HG03280 (cell line): ENCODE measurements around the gene SEMA4D.

Experiments
- ATAC-seq: cut with Tn5 transposase; IDR thresholded peaks from one replicate; pipeline ENCODE4 v1.9.1; 2021; ENCODE audit warnings: mild to moderate bottlenecking, moderate library complexity; ENCODE audit not compliant: unreplicated experiment

The SEMA4D gene

DNA sequence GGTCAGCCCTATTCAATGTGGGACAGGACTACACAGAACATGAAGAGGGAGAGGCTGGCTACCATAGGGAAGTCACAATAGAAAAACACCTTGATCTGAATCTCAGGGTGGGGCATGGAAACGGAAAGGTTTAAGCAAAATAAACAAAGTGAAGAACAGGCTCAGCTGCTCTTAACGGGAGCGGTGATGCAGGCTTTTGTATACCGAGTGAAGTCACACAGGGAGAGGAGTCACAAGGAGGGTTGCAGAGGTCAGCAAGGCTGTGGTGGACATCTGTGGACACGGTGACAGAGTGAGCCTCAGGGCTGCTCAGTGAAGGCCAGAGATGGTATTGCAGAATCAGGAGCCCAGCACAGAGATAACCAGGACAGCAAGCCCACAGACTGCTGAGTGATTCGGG is 30.6 kb upstream of the SEMA4D start:
- no peak for ATAC-seq

DNA sequence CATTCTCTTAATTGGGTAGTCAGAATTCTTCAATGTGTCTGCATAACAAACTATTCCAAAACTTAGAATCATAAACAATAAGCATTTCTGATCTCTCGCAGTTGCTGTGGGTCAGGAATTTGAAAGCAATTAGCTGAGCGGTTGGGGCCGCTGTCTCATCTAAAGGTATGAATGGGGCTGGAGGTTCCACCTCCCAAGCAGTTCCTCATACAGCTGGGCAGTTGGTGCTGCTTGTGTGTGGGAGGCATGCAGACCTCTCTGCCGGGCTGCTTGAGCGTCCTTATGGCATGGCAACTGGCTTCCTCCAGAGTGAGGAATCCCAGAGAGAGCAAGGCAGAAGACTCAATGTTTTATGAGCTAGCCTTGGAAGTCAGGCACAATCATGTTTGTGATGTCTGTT is 30.2 kb upstream of the SEMA4D start:
- no peak for ATAC-seq

DNA sequence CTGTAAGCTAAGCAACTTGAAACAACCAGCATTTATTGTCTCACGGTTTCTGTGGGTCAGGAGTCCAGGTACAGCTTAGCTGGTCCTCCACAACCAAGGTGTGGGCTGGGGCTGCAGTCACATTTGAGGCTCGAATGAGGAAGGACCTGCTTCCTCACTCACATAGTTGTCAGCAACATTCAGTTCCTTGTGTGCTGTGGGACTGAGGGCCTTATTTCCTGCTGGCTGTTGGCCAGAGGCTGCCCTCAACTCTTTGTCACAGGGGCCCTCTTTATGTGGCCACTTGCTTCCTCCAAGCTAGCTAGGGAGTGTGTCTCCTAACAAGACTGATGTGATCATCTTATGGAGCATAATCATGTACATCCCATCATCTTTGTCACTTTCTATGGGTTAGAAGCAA is 29.2 kb upstream of the SEMA4D start:
- no peak for ATAC-seq

DNA sequence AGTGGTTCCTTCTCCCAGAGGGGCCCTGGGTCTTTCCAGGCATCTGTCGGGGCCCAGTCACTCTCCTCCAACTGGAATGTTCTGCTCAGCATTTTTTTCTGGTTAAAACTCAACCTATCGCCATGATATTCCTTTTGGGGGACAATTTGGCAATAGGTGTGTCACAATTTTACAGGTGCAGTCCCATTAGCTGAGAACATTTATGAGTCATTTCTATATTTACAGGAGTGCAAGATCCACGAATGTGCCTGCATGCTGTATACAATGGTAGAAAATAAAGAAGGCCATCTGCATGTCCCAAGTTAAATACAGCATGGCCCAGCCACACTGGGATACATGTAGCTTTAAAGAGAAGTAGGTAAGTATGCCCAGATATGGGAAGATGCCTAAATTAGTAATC is 28.8 kb upstream of the SEMA4D start:
- ATAC-seq = no peak

DNA sequence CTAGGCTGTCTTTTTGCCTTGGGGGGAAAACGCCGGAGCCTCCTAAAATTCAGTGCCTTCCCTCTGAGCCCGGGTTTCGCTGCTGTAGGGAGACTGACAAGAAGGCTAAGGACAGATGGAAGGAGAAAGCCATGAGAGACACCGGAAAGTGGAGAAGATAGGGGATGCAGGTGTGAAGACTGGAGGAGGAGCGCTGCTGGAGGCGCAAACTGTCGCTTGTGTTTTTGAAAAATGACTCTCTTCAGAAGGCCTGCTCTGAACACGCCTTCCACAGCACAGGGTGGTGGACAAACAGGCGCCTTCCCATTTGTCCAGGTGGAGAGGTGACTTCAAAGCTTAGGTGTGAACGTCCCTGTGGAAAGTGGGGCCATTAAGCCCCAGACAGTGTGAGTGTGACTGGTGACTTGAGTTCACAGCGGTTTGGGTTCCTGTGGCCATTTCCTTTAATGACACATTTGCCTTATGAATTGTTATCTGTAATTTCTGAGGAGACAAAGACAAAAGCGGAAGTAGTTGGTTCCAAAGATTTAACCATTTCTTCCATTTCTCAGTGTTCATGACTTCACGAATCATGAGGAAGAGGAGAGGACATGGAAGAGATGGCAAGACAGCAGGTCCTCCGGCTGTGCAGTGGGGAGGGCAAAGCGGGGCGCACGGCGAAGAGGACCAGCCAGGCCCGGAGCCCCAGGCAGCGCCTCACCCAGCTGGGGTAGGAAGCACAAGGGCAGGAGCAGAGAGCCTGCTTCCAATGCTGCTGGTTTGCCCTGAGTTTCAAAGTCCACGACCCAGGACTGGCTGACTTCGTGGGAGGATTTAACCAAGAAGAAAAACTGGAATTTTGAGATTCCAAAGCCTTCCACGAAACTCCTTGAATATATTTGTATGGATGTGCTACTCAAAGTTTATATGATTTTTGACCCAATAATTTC is 27.8 kb upstream of the SEMA4D start:
- no peak for ATAC-seq

DNA sequence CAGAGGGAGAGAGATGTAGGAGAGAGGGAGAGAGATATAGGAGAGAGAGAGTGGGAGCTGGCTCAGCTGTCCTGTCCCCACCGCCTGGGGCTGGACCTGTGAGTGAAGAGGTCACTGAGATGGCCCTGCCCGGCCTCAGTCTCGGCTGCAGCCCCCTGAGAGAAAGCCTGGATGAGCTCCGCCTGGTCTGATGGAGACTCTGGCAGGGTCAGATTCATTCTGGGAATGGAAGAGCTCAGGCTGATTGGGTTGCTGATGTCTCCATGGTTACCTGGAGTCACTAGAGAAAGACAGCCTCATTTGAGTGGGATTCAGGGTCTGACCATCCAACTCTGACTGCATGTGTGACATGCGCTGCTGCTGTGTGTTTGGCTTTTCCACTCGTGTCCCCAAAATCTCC is 27.1 kb upstream of the SEMA4D start:
- no peak for ATAC-seq

DNA sequence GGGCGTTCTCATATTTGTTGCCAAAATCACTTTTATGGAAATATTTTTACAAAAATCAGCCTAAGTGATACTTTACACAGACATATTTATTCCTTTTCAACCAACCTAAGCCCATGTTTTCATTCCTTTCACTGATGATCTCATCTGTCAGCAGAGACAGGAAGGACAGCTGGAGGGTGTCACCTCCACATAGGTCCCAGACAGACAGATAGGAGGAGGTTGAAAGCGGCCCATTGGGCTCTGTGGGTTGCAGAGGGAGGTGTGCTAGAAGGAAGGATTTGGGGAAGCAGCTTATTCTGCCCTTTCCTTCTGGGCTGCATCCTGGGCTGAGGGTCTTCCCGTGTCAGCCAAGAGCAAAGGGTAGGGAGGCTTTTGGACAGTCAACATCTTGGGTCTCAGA is 26.0 kb upstream of the SEMA4D start:
- no peak for ATAC-seq

DNA sequence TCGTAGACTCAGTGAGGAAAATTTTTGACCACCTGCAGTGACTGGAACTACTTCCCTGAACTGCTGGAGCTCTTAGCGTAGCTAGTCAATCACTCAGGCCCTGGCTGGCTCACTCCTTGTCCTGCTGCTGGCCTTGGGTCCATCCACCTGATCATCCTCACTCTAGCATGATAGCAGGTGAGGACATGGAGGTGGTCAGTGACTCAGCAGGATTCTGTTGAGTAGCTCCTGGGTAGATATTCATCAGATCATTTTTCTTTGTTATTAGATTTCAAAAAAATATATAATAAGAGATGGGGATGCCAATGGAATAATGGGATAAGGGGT is 25.0 kb upstream of the SEMA4D start:
- peak; percentile 6 for ATAC-seq

DNA sequence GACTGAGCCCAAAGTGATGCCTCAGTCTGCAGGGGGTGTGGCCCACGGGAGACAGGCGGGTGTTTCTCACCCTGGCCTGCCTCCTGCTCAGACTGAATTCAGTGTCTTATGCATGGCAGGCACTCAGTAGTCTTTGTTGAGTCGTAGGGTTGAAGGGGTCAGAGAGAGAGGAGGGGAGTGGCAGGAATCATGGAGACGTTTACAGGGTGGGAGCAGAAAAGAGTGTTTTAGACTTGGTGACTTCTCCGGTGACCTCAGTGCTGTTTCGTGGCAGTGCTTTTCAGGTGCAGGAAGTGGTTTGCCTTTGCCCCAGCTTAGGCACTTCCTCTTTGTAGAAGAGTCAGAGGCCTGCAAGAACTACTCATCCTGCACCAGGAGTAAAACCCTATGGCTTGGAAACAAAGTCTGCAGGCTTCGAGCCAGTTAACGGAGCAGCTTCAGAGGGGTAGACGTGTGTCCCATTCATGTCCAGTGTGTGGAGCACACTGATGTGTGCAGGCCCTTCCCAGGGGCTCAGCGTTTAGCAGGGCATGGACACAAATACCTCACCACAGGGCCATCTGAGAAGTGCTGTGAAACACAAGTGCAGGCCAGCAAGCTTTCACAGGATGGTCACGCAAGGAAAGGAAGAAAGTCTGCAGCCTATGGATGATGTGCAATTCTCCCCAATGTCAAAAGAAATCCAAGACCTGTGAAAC is 24.5 kb upstream of the SEMA4D start:
- peak; percentile 92 for ATAC-seq

DNA sequence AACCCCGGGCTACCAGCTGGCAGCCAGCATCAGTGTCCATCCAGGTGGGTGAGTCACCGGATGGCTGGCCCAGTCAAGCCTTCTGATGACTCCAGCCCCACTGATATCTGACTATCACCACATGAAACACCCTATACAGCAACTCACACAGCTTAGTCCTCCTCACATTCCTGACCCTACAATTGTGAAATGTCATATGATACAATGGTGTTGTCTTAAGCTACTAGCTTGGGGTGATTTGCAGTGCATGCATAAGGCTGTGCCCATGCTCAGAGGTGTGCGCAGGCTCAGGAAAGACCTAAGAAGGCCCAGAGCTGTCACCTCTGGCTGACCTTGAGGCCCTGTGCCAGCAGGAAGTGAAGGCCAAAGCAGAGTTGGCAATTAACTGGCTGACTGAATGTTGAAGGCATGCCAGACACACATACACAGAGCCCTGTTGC is 21.5 kb upstream of the SEMA4D start:
- ATAC-seq = no peak

DNA sequence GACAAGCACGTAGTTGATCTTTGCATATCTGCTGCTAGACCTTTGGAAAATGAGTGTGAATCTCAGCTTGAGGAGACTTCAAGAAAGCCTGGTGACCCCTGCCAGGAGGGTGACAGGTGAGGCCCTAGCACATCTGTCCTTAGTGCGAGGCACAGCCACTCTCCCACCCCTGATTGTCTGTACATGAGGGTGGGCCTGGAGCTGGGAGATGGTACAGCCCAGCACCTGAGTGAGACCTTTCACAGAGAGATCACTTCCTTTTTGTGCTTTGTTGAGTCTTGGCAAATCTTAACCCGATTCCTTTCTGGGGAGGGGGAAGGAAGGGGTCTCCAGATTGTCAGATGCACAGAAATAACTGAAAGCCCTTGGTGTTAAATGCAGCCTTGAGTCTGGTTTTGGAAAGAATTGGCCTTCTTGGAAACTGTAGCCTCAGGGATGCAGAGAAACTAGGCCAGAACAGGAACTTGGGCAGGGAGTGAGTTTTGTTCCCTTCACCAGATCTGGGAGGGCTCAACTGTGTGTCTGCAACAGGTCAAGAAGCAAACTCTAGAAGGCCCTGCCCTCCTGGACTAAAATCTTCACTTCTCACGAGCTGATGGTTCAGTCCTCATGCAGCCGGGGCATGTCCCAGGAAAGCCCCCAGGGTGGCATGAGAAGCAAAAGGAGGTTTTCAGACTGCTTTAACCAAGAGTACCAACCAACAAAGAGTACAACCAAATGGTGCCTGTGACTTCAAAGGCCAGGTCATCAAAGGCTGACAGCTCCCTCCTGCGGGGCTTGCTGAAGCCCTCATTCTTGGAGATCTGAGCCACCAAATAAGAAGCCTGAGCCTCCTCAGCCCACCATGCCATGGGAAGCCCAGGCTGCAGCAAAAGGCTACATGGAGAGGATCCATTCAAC is 20.8 kb upstream of the SEMA4D start:
- no peak for ATAC-seq

DNA sequence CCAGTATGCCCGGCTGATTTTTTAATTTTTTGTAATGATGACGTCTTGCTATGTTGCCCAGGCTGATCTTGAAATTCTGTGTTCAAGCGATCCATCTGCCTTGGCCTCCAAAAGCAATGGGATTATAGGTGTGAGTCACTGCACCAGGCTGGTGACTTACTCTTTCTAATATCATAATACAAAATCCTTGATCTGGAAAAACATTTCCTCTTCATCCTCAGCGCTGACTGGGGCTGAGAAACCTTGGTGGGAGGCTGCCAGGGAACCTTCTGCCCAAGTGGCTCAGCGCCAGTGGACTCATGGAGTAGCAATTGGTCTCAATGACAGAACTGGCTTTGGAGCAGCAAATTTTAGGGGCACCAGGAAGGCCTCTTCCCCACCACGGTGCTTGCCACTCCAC is 17.5 kb upstream of the SEMA4D start:
- no peak for ATAC-seq

DNA sequence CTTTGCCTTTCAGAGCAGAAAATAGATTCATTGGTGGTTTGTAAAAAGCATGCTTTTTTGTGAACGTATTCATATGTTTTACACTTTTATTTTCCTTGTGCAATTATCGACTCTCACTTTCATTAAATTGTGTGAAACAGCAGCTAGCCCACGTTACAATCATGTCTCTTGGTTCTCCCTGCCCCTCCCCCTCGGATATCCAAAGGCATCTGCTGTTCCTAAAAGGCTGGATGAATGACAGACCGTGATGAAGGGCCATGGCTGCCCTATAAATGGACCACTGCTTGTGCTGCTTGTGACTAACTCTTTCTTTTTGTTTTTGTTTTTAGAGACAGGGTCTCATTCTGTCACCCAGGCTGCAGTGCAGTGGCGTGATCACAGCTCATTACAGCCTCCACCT is 17.0 kb upstream of the SEMA4D start:
- ATAC-seq = no peak

DNA sequence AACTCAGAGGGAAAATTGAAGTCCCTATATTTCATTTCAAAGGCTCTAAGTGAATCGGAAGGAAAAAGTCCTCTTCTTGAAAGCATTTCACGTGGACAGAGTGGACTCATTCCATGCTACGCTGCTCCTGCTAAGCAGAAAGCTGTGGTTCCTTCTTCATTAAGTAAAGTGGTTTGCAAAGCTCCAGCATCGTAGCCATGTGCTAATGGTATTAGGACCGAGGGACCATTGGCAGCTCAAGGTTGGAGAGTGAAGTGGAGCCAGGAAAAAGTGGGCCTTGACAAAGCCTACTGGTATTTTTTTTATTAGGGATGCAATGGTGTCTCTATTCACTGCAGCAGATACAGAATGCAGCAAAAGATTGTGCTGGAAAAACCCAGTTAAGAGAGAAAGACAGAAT is 16.4 kb upstream of the SEMA4D start:
- no peak for ATAC-seq

DNA sequence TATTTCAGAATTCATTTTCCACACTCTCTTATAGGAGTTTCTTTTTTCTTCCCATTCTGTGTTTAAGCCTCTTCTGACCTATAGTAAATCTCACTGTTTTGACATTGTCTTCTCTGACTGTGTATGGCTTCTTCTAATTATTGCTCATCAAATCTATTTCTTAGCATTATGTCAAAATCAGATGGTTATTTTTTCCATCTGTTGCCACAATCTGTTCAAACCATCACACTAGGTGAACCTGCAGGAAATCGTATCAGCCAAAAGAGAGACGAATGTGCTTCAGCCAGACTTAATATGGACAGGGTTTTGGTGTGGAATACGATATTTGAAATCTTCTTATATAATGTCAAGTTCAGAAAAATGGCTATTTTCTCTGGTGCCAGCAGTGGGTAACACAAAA is 15.9 kb upstream of the SEMA4D start:
- no peak for ATAC-seq

DNA sequence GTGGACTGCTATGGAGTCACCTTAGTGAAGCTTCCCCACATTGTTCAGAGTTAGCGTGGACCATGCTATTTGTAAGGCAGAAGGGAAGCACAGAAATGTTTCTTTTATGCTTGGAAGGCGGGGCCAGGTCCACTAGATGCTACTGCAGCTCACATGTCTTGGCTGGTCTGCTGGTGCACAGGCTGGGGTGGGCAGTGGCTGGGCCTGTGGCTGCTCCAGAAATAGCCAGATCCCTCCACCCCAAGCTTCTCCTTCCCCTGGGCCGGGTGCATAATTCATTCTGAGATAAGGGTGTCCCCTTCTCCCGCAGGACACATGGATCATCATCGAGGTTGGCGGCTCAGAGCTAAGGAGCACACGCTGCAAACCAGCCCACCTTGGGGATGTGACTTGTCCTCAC is 14.5 kb upstream of the SEMA4D start:
- ATAC-seq = no peak

DNA sequence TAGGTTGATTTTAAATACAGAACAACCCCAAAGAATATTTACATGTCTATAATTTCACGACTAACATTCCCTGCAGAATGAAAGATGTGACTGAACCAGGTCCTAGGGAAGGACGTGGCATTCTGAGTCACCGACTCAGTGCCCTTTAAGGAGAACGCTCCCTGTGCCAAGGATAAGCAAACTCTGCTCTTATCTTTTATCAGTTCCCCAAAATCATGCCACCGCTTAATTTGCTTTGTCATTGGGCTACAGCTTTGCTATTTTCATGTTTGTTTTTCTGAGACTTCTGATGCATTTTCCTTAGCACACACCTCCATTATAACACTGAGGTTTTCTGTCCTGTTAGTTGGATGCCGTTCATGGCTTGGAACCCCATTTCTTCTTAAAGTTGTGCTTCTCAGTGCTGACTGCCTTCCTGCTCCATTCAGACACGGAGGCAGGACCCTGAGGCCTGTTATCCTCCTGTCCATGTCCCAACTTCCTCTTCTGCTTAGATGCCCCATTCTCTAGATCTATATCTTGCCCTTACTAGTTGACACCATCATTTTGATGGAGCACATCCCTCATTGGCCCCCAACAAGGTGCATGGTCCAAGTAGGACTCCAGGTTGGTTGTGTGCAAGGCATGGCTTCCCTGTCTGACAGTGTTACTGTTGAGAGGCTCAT is 11.2 kb upstream of the SEMA4D start:
- no peak for ATAC-seq

DNA sequence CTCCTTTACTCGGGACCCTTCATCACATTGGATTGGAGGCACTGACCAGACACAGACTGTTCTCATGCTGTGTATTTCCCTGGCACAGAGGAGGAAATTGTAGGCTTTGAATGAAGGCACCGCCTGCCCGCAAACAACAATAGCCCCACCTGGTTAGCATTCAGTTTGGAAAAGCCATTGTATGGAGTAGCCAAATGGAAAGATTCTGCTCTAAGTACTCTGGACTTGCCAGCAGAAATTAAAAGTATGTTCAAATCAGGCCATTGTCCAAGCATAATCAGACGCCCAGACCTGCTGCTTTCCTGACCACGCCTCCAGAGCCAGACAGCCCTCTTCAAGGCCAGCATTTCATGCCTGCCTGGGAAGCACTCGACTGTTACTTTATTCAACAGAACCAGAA is 8.0 kb upstream of the SEMA4D start:
- no peak for ATAC-seq

DNA sequence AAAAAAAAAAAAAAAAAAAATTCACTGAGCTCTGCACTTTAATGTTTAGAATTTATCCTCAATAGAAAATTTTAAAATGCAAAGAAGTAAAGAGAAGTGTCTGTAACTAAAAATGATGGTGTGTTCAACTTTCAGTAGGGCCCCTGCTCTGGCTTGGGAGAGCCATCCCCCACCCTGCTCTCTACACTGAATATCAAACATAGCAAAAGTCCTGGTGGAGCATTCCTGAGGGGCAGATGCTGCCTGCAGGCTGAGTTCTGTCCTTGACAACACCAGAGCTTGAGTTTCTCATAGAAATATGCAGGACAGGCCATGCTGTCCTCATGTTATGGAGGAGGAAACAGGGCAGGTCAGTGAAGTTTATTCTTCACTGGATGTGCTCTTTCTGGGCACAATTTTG is 7.1 kb upstream of the SEMA4D start:
- ATAC-seq = no peak

DNA sequence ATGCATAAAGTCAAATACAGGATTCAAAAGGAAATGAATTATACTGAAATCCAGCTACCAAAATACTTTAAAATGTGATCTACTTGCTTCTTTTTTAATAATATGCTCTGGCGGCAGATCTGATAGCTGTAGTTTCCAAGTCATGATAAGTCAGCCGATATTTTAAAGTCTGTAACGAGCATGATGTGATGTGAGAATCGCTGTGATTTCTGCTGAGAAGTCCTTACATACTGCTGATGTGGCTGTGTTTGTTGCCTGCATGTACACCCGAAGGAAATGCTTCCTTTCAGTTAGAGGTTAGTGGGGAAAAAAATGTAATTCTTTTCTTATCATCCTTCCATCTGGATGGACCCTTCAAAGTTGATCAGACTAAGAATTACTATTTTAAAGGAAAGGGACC is 4.8 kb upstream of the SEMA4D start:
- no peak for ATAC-seq

DNA sequence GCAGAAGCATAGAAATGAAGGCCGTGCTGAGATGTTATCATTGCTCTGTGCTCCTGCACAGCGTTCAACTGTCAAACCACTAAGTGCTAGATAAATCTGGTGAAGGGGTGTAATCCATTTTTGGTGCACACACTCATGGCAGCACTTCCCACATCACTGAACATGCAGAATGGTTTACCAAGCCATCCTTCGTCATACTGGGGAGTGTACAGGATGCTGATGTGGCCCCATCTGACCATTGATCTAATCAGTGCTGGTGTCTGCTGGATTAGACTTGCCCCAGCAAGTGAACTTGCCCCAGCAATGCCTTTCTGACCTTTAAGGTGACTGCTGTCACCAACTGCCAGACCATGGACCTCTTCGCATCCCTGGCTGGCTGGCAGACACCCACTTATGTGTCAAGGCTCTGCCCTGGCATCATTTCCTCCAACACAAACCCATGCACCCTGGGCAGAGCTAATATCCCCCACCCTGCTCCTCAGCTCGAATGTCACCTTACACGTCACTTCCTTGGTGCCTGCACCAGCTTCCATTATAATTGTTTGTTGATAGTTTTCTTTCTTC is 4.2 kb upstream of the SEMA4D start:
- no peak for ATAC-seq
